Astrocyte (in vitro differentiated cells and primary cell): ENCODE results near the gene VRK1. TPM values are rescaled to one million over a fixed set of nuclear protein-coding genes. Genes with fewer than 3 reads are reported as not detected.
A peak's percentile ranks its signal among the peaks of the same experiment; 100 is the strongest.

Experiments used
- DNase-seq: peaks from one replicate; pipeline ENCODE4 v3.0.0-alpha.2; 2010; ENCODE audit warnings: low read depth
- FAIRE-seq: peaks from 2 replicates; lab custom pipeline; 2011; peaks lifted over from hg19 to GRCh38; lab: Jason Lieb, UNC
- H2AFZ ChIP-seq: 2 replicates; pipeline ENCODE4 v1.6.0; 2012; ENCODE audit warnings: low read depth, low read length, inconsistent platforms
- H3K27ac ChIP-seq: 2 replicates; pipeline ENCODE4 v1.5.1; 2011; ENCODE audit warnings: low read depth, low read length, inconsistent platforms
- H3K27me3 ChIP-seq: 2 replicates; pipeline ENCODE4 v1.6.0; 2011; ENCODE audit warnings: low read length, inconsistent platforms; ENCODE audit not compliant: insufficient read depth
- H3K36me3 ChIP-seq: 2 replicates; pipeline ENCODE4 v1.5.1; 2011; ENCODE audit warnings: low read length, inconsistent platforms; ENCODE audit not compliant: insufficient read depth
- H3K4me1 ChIP-seq: 2 replicates; pipeline ENCODE4 v1.5.1; 2011; ENCODE audit warnings: low read length, inconsistent platforms; ENCODE audit not compliant: insufficient read depth
- H3K4me2 ChIP-seq: 2 replicates; pipeline ENCODE4 v1.6.0; 2012; ENCODE audit warnings: low read length, inconsistent platforms
- H3K4me3 ChIP-seq: 2 replicates; pipeline ENCODE4 v1.5.1; 2011; ENCODE audit warnings: low read depth, mild to moderate bottlenecking, low read length, inconsistent platforms; ENCODE audit not compliant: insufficient read depth
- H3K79me2 ChIP-seq: 2 replicates; pipeline ENCODE4 v1.6.0; 2012; ENCODE audit warnings: mild to moderate bottlenecking, low read length, inconsistent platforms; ENCODE audit not compliant: insufficient read depth
- H3K9ac ChIP-seq: 2 replicates; pipeline ENCODE4 v1.6.0; 2012; ENCODE audit warnings: mild to moderate bottlenecking, low read length, inconsistent platforms
- H3K9me3 ChIP-seq: 2 replicates; pipeline ENCODE4 v1.5.1; 2012; ENCODE audit warnings: low read depth, mild to moderate bottlenecking, low read length, inconsistent platforms; ENCODE audit not compliant: insufficient read depth
- H4K20me1 ChIP-seq: 2 replicates; pipeline ENCODE4 v1.6.0; 2012; ENCODE audit warnings: low read length, inconsistent platforms; ENCODE audit not compliant: insufficient read depth
- H3K27ac Mint-ChIP-seq: one replicate; pipeline ENCODE4 v1.8.0; 2021; ENCODE audit warnings: mild to moderate bottlenecking, mixed read lengths; ENCODE audit not compliant: unreplicated experiment
- H3K27me3 Mint-ChIP-seq: one replicate; pipeline ENCODE4 v1.8.0; 2021; ENCODE audit warnings: low read depth, mixed read lengths; ENCODE audit not compliant: unreplicated experiment
- H3K36me3 Mint-ChIP-seq: one replicate; pipeline ENCODE4 v1.8.0; 2021; ENCODE audit warnings: low read depth, mixed read lengths; ENCODE audit not compliant: unreplicated experiment
- H3K4me1 Mint-ChIP-seq: one replicate; pipeline ENCODE4 v1.8.0; 2021; ENCODE audit warnings: low read depth, mixed read lengths; ENCODE audit not compliant: unreplicated experiment
- H3K4me3 Mint-ChIP-seq: one replicate; pipeline ENCODE4 v1.8.0; 2021; ENCODE audit warnings: mild to moderate bottlenecking, moderate library complexity, mixed read lengths; ENCODE audit not compliant: unreplicated experiment
- H3K9me3 Mint-ChIP-seq: one replicate; pipeline ENCODE4 v1.8.0; 2021; ENCODE audit warnings: mild to moderate bottlenecking, mixed read lengths; ENCODE audit not compliant: unreplicated experiment
- CTCF ChIP-seq: IDR thresholded peaks from 2 replicates; pipeline ENCODE4 v1.5.1; 2011; ENCODE audit warnings: low read depth, mild to moderate bottlenecking, inconsistent platforms, low read length, moderate library complexity; ENCODE audit not compliant: insufficient read depth
- EZH2 ChIP-seq: IDR thresholded peaks from 2 replicates; pipeline ENCODE4 v1.6.1; 2012; ENCODE audit warnings: mild to moderate bottlenecking, low read length, inconsistent platforms; ENCODE audit not compliant: insufficient read depth
- total RNA-seq: library from RNA; stranded (reverse); gene quantifications from 2 replicates; pipeline ENCODE4 v1.2.1, GENCODE V29; 2021

VRK1 gene
- total RNA-seq, 1 donor from 2014 or later, result 11.6 TPM

- H3K36me3 ChIP-seq, result no peaks in the 10 kb centered on the region
- H3K4me2 ChIP-seq, result no peak overlapping the region
- H3K4me1 ChIP-seq, result no peaks in the 10 kb centered on the region
- H4K20me1 ChIP-seq, result no peaks in the 10 kb centered on the region
- H3K79me2 ChIP-seq, result no peaks in the 10 kb centered on the region
- DNase-seq (no peak), FAIRE-seq (no peak)
- no peak overlapping the region for H3K27ac ChIP-seq
- H3K36me3 Mint-ChIP-seq, result no peaks in the 10 kb centered on the region
- TF ChIP-seq EZH2 (no peak), CTCF (no peak)
- no peak overlapping the region for H3K4me3 Mint-ChIP-seq
- no peaks in the 10 kb centered on the region for H3K27me3 ChIP-seq
- H3K9me3 Mint-ChIP-seq, result no peaks in the 10 kb centered on the region
- no peak overlapping the region for H2AFZ ChIP-seq
- H3K9ac ChIP-seq, result no peak overlapping the region
- H3K27me3 Mint-ChIP-seq, result no peaks in the 10 kb centered on the region
- H3K4me1 Mint-ChIP-seq, result peaks cover 9% of the 10 kb centered on the region
- no peaks in the 10 kb centered on the region for H3K9me3 ChIP-seq
- H3K4me3 ChIP-seq, result no peak overlapping the region
- no peak overlapping the region for H3K27ac Mint-ChIP-seq
Measured at GRCh38 chr14:96893966-96894622, 96.9 kb downstream of the VRK1 start.

GRCh38 chr14:96894966-96895365 is 97.8 kb downstream of the VRK1 start:
- no peak overlapping the region for H3K27ac ChIP-seq
- no peaks in the 10 kb centered on the region for H3K9me3 ChIP-seq
- DNase-seq (peak; percentile 14), FAIRE-seq (no peak)
- H2AFZ ChIP-seq, result no peak overlapping the region
- Mint-ChIP-seq H3K4me3 (no peak overlapping the region), H3K27me3 (no peaks in the 10 kb centered on the region), H3K27ac (no peak overlapping the region), H3K36me3 (no peaks in the 10 kb centered on the region), H3K4me1 (peaks cover 9% of the 10 kb centered on the region), H3K9me3 (no peaks in the 10 kb centered on the region)
- no peak overlapping the region for H3K4me3 ChIP-seq
- no peak overlapping the region for H3K9ac ChIP-seq
- TF ChIP-seq EZH2 (no peak), CTCF (no peak)
- H3K27me3 ChIP-seq, result no peaks in the 10 kb centered on the region
- H3K4me2 ChIP-seq, result no peak overlapping the region
- H3K36me3 ChIP-seq, result no peaks in the 10 kb centered on the region
- no peaks in the 10 kb centered on the region for H3K79me2 ChIP-seq
- no peaks in the 10 kb centered on the region for H4K20me1 ChIP-seq
- H3K4me1 ChIP-seq, result no peaks in the 10 kb centered on the region

- Mint-ChIP-seq H3K4me3 (no peak overlapping the region), H3K27ac (no peak overlapping the region), H3K9me3 (no peaks in the 10 kb centered on the region), H3K4me1 (peaks cover 9% of the 10 kb centered on the region), H3K27me3 (no peaks in the 10 kb centered on the region), H3K36me3 (no peaks in the 10 kb centered on the region)
- H3K36me3 ChIP-seq, result no peaks in the 10 kb centered on the region
- H3K79me2 ChIP-seq, result no peaks in the 10 kb centered on the region
- H3K9me3 ChIP-seq, result no peaks in the 10 kb centered on the region
- no peak overlapping the region for H2AFZ ChIP-seq
- no peaks in the 10 kb centered on the region for H3K27me3 ChIP-seq
- no peak overlapping the region for H3K9ac ChIP-seq
- H3K4me2 ChIP-seq, result no peak overlapping the region
- TF ChIP-seq EZH2 (no peak), CTCF (no peak)
- no peaks in the 10 kb centered on the region for H3K4me1 ChIP-seq
- H4K20me1 ChIP-seq, result no peaks in the 10 kb centered on the region
- H3K27ac ChIP-seq, result no peak overlapping the region
- no peak overlapping the region for H3K4me3 ChIP-seq
- FAIRE-seq, result no peak
- no peak for DNase-seq
Measured at GRCh38 chr14:96895658-96896271, 98.6 kb downstream of the VRK1 start.
